Lower leg skin (tissue), 3 donors: ENCODE results near the gene TIAM2.

ENCODE experiments used
- POLR2A ChIP-seq, 2 donors: fragments of 450-650 bp; IDR thresholded peaks; one replicate each; pipeline ENCODE4 v1.6.1; 2016 to 2017; ENCODE audit warnings: antibody characterized with exemption in 2 of 2, mild to moderate bottlenecking in 1 of 2, moderate library complexity in 1 of 2
- TF ChIP-seq, protein P1 (sequence below), 3 donors: fragments of 450-650 bp; IDR thresholded peaks; one replicate each; pipeline ENCODE4 v1.5.1; 2016; ENCODE audit warnings: antibody characterized with exemption in 3 of 3, mild to moderate bottlenecking in 3 of 3, moderate library complexity in 2 of 3

DNA sequence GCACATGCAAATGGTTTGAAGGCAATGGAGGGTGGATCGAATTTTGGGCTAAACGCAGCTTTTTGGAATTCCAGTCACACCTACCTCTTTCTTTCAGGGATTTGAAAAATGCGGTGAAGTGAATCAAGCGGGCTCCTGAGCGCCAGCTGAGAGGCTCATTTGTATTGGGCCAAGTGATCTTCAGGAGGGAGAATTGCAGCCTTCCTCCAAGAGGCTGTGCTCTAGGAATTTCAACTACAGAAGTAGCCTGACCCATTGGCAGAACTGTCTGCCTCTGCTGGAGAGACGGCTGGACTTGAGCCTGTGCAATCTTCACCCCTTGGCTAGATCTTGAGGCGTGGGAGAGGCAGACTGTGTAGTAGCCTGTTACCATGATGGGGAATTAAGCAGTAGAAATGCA is 5.7 kb upstream of the TIAM2 start:
- TF ChIP-seq, protein P1, sequence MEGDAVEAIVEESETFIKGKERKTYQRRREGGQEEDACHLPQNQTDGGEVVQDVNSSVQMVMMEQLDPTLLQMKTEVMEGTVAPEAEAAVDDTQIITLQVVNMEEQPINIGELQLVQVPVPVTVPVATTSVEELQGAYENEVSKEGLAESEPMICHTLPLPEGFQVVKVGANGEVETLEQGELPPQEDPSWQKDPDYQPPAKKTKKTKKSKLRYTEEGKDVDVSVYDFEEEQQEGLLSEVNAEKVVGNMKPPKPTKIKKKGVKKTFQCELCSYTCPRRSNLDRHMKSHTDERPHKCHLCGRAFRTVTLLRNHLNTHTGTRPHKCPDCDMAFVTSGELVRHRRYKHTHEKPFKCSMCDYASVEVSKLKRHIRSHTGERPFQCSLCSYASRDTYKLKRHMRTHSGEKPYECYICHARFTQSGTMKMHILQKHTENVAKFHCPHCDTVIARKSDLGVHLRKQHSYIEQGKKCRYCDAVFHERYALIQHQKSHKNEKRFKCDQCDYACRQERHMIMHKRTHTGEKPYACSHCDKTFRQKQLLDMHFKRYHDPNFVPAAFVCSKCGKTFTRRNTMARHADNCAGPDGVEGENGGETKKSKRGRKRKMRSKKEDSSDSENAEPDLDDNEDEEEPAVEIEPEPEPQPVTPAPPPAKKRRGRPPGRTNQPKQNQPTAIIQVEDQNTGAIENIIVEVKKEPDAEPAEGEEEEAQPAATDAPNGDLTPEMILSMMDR (IDR thresholded peaks at IDR 0.05): no peak
- no peak for TF ChIP-seq POLR2A (IDR thresholded peaks at IDR 0.05)
